ENCODE data around the gene PTPRK.

The PTPRK gene

GRCh38 chr6:128319157-128319556 is 201.2 kb downstream of the PTPRK start:
- no peak for DNase-seq (ENCODE audit: low read depth)
- TF ChIP-seq, protein P1, sequence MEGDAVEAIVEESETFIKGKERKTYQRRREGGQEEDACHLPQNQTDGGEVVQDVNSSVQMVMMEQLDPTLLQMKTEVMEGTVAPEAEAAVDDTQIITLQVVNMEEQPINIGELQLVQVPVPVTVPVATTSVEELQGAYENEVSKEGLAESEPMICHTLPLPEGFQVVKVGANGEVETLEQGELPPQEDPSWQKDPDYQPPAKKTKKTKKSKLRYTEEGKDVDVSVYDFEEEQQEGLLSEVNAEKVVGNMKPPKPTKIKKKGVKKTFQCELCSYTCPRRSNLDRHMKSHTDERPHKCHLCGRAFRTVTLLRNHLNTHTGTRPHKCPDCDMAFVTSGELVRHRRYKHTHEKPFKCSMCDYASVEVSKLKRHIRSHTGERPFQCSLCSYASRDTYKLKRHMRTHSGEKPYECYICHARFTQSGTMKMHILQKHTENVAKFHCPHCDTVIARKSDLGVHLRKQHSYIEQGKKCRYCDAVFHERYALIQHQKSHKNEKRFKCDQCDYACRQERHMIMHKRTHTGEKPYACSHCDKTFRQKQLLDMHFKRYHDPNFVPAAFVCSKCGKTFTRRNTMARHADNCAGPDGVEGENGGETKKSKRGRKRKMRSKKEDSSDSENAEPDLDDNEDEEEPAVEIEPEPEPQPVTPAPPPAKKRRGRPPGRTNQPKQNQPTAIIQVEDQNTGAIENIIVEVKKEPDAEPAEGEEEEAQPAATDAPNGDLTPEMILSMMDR (IDR thresholded peaks at IDR 0.05; ENCODE audit: control insufficient read depth, extremely low read depth, insufficient read depth), result no peak
- no peak overlapping the region for H3K4me3 ChIP-seq (ENCODE audit: low read depth, low read length)

DNA sequence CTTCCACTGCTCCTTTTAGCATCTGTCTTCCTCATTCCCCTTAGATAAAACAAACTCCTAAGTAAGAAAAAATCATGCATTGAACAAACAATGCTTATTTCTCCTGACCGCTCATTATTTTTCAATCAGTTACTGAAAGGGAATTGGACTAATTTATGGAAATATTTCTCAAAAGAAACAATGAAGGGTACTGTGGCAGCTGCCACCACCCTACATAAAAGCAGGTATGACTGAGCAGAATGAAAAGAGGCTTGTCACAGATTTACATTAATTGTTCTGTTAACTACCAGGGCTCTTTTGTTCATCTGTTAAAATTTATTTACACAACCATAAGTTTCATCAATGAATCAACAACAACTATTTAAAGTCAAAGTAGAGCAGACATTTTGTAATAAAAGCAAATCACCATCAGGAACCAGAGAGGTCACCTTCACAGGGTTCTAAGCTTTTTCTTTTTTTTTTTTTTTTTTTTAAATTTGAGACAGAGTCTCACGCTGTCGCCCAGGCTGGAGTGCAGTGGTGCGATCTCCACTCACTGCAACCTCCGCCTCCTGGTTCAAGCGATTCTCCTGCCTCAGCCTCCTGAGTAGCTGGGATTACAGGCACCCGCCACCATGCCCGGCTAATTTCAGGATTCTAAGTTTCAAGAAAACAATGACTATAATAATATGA is 204.0 kb downstream of the PTPRK start:
- TF ChIP-seq, protein P1 (IDR thresholded peaks at IDR 0.05; ENCODE audit: control insufficient read depth, extremely low read depth, insufficient read depth), result no peak
- DNase-seq (ENCODE audit: low read depth), result no peak
- H3K4me3 ChIP-seq (ENCODE audit: low read depth, low read length), result no peak overlapping the region

- TF ChIP-seq, protein P1 (IDR thresholded peaks at IDR 0.05; ENCODE audit: control insufficient read depth, extremely low read depth, insufficient read depth), result no peak
- no peak for DNase-seq (ENCODE audit: low read depth)
Observed at GRCh38 chr6:128314190-128314589, 206.2 kb downstream of the PTPRK start.

GRCh38 chr6:128311944-128312570 is 208.3 kb downstream of the PTPRK start:
- no peak for DNase-seq (ENCODE audit: low read depth)
- TF ChIP-seq, protein P1 (IDR thresholded peaks at IDR 0.05; ENCODE audit: control insufficient read depth, extremely low read depth, insufficient read depth), result no peak
- H3K4me3 ChIP-seq (ENCODE audit: low read depth, low read length), result no peak overlapping the region

More at GRCh38 chr6:128314190-128314589, 206.2 kb downstream of the PTPRK start:
- no peak overlapping the region for H3K4me3 ChIP-seq (ENCODE audit: low read depth, low read length)

DNA sequence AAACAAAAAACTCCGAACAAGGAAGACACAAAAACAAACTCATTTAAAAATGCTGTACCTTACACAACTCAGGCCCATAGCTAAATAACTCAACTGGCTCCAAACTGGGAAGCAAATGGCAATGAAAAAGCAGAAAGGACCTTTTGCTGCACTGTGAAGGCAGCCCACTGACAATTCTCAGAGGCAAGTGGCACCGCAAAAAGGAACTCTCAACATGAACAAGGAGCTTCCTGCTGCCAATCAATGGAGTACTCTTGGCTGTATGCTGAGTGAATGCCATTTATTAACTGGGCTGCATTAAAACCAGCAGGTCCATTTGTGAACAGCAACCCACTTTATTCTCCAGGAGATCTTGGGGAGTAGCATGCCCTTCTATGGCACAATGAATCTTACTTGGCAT is 209.9 kb downstream of the PTPRK start:
- H3K4me3 ChIP-seq (ENCODE audit: low read depth, low read length), result no peak overlapping the region
- TF ChIP-seq, protein P1 (IDR thresholded peaks at IDR 0.05; ENCODE audit: control insufficient read depth, extremely low read depth, insufficient read depth), result no peak
- DNase-seq (ENCODE audit: low read depth), result no peak

DNA sequence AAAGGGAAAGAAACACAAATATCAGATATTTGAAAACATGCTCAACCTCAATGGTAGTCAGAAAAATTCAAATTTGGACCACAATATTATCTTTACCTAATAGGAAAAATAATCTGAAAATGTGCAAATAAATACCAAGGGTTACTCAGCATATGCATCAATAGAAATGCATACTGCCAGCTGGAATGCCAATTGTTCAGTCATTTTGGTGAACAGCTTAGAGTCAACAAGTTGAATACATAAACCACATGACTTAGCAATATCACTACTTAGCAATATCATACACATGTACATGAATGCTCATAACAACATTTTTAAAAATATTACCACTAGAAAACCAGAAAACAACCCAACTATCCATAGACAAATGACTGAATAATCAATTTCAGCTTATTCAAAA is 212.7 kb downstream of the PTPRK start:
- TF ChIP-seq, protein P1 (IDR thresholded peaks at IDR 0.05; ENCODE audit: control insufficient read depth, extremely low read depth, insufficient read depth), result no peak
- no peak for DNase-seq (ENCODE audit: low read depth)
- H3K4me3 ChIP-seq (ENCODE audit: low read depth, low read length), result no peak overlapping the region

Data from LNCaP clone FGC (cell line).